HG03039 (cell line): ENCODE results near the gene PSG11.
"Not testable (repeated sequence)": the region's sequence is repeated elsewhere in the genome, so short reads cannot be mapped to it uniquely, and the experiment has no call there.

Experiments
- ATAC-seq: cut with Tn5 transposase; IDR thresholded peaks from one replicate; pipeline ENCODE4 v1.9.1; 2021; ENCODE audit warnings: mild to moderate bottlenecking, moderate library complexity; ENCODE audit not compliant: unreplicated experiment

PSG11 gene

GRCh38 chr19:42989851-42990250 is 36.4 kb downstream of the PSG11 start:
- ATAC-seq = no peak

GRCh38 chr19:42989186-42989585 is 37.1 kb downstream of the PSG11 start:
- ATAC-seq = not testable (repeated sequence)

- not testable (repeated sequence) for ATAC-seq
These were observed 38.1 kb downstream of the PSG11 start for GRCh38 chr19:42988206-42988605.

- ATAC-seq = no peak
These were observed 40.7 kb downstream of the PSG11 start for GRCh38 chr19:42985588-42985987.

GRCh38 chr19:42982111-42982510 is 44.2 kb downstream of the PSG11 start:
- not testable (repeated sequence) for ATAC-seq

GRCh38 chr19:42971451-42971850 is 54.8 kb downstream of the PSG11 start:
- ATAC-seq = not testable (repeated sequence)

GRCh38 chr19:42965176-42965575 is 61.1 kb downstream of the PSG11 start:
- ATAC-seq = no peak

GRCh38 chr19:42961119-42961518 is 65.2 kb downstream of the PSG11 start:
- no peak for ATAC-seq
